Measurements from ENCODE around the gene HEPACAM2.

DNA sequence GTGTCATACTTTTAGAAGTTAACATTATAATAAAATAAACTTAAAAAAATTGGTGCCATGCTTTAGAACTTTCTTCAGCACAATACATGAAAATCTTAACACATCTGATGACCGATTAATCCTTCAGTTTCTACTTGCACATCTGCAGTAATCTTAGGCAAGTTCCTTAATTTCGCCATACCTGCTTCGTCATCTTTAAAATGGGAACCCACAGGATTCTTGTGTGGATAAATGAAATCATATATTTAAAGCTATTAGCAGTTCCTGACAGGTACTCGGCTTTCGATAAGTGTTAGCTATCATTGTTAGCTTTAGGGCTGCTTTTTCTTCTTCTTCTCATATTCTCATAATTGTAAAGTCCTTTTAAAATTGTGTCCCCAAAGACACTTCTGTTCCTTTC lies 5.0 kb upstream of the HEPACAM2 start:
- TF ChIP-seq CTCF (IDR thresholded peaks at IDR 0.05; ENCODE audit: poor library complexity) (no peak), EZH2 (IDR thresholded peaks at IDR 0.05; ENCODE audit: borderline replicate concordance) (no peak)

All from hepatocyte (in vitro differentiated cells).